ENCODE results near the gene HSPA9. TPM values are rescaled to one million over a fixed set of nuclear protein-coding genes. Genes with fewer than 3 reads are reported as not detected.
A peak's percentile ranks its signal among the peaks of the same experiment; 100 is the strongest.

HSPA9 gene
- total and polyA plus RNA-seq, 9 of the 15 experiments (the other 6 are each of a cell fraction or from before 2014, with no cell fraction given): 195 to 583 (median 514) TPM

DNA sequence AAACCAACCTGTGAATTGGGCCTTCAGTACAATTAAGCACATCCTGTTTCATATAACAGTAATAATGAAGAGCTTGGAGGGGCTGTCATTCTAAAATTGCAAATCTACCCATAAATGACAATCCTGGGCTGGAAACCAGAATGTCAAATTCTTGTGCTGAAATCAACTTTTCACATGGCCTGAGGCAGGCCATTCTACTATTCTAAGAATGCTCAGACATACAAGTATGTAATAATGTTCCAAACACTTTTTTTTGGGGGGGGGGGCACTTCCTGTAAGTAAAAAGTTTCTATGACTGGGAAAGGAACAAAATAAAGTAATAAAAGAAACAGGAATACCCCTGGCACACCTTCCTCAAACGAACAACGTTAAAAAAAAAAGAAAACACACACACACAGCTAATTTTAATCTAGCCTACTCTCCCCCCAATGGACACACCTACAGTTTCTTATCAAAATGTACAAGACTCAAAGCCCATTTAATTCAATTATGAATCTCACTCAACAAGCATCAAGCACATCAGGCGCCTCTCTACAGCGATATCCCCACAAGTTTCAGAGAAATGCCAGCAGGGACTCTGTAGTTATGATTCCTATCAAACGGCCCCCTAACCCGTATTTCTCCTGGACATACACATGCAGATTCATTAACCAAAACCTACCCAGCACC, 33.6 kb downstream of the HSPA9 start:
- no peak overlapping the region for H2AFZ ChIP-seq (ENCODE audit: low read depth, low read length)
- ChIA-PET CTCF (ENCODE audit: low intra/inter-chr PET ratio) (no interaction called here), POLR2A (interaction anchor here (1.0 to 4.2 kb wide), 5 partner anchors 11 to 84 kb away, joined by 3 to 64 read pairs (median 13); no protein-coding TSS in a partner anchor)
- H3K27me3 ChIP-seq (ENCODE audit: control insufficient read depth in 2 of 2, insufficient read depth in 2 of 2, low read length in 2 of 2): no peaks in the 10 kb centered on the region
- H3K9me3 ChIP-seq (replicated peaks; ENCODE audit: control insufficient read depth, insufficient read depth, low read depth, low read length): no peaks in the 10 kb centered on the region
- peak in 1 of 4 experiments; percentile 32 for DNase-seq (ENCODE audit: extremely low read depth in 1 of 4, low spot score in 3 of 4)
- in situ Hi-C loops (cut with MboI) (no loop called here), intact Hi-C loops (cut with micrococcal nuclease) (no loop called here)
- peak overlapping the region; percentile 96 for H3K27ac ChIP-seq (ENCODE audit: extremely low read depth, low read depth, low read length)
- H3K9me1 ChIP-seq (ENCODE audit: control insufficient read depth, insufficient read depth, low read length): no peaks in the 10 kb centered on the region
- 0 out of 2 replicates have a peak, but pooled peaks have one; percentile 29 for TF ChIP-seq POLR2A (conservative IDR thresholded peaks at IDR 0.05)
- no peak for TF ChIP-seq ZNF146 (CRISPR knock-in tag; IDR thresholded peaks at IDR 0.05; ENCODE audit: unreplicated experiment)
- TF ChIP-seq, protein P1, sequence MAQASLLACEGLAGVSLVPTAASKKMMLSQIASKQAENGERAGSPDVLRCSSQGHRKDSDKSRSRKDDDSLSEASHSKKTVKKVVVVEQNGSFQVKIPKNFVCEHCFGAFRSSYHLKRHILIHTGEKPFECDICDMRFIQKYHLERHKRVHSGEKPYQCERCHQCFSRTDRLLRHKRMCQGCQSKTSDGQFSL (CRISPR knock-in tag; IDR thresholded peaks at IDR 0.05): 0 out of 2 replicates have a peak, but pooled peaks have one; percentile 32
- TF ChIP-seq, protein P1 (tag; IDR thresholded peaks at IDR 0.05): peak in 1 of 2 experiments; percentile 64; a peak in 1 of 4 replicates
- 0 out of 4 replicates have a peak, but pooled peaks of 1 of the 2 experiments have one; percentile 7 for TF ChIP-seq SIN3A (IDR thresholded peaks at IDR 0.05; ENCODE audit: borderline replicate concordance in 2 of 2, control insufficient read depth in 1 of 2, low read depth in 2 of 2, low read length in 2 of 2)
- 0 out of 2 replicates have a peak, but pooled peaks have one; percentile 24 for TF ChIP-seq POLR2AphosphoS5 (IDR thresholded peaks at IDR 0.05; ENCODE audit: control insufficient read depth, insufficient read depth, low read depth, low read length)
- TF ChIP-seq TEAD1 (CRISPR knock-in tag; IDR thresholded peaks at IDR 0.05): no peak
- 0 out of 2 replicates have a peak, but pooled peaks have one; percentile 25 for TF ChIP-seq SUPT5H (IDR thresholded peaks at IDR 0.05)
- peaks cover 65% of the 10 kb centered on the region for H3K36me3 ChIP-seq (ENCODE audit: control insufficient read depth, insufficient read depth, low read length)
- 0% methylated on average over 4 of the region's 6 CpGs for WGBS (ENCODE audit: insufficient coverage, low coverage, missing lambda C conversion rate)
- peaks cover 34% of the 10 kb centered on the region for H4K20me1 ChIP-seq (replicated peaks; ENCODE audit: control insufficient read depth, insufficient read depth, low read length)
- ATAC-seq: no peak
- H3K4me3 ChIP-seq: peak overlapping the region; percentile 97
- peak overlapping the region; percentile 100 for H3K9ac ChIP-seq (ENCODE audit: insufficient read depth in 1 of 2, low read depth in 2 of 2, low read length in 2 of 2)
- FAIRE-seq: no peak
- peaks cover 5 to 39% of the 10 kb centered on the region in 2 experiments for H3K4me1 ChIP-seq (replicated peaks in 1 of 2; ENCODE audit: control insufficient read depth in 2 of 2, insufficient read depth in 2 of 2, low read length in 2 of 2)
- peaks cover 96% of the 10 kb centered on the region for H3K79me2 ChIP-seq (ENCODE audit: control insufficient read depth, insufficient read depth, low read length)
- BruUV-seq (replicated peaks): no TSS peak
- peak overlapping the region; percentile 90 for H3K4me2 ChIP-seq (ENCODE audit: insufficient read depth, low read length)

Measured in K562 (cell line).